Tibial nerve (tissue), 4 donors: ENCODE results near the gene RAP1A.

Experiments
- CTCF ChIP-seq, 5 experiments: fragments of 200-600 bp in 3 of 5; fragments of 450-650 bp in 2 of 5; sonication (generic) in 3 of 5; IDR thresholded peaks; one replicate each; pipeline ENCODE4 v1.5.1; 2016 to 2019; ENCODE audit warnings: antibody characterized with exemption in 5 of 5, mild to moderate bottlenecking in 3 of 5, moderate library complexity in 2 of 5
- EP300 ChIP-seq, 2 donors: sonication (generic); formaldehyde crosslinking; IDR thresholded peaks; one replicate each; pipeline ENCODE4 v1.6.1; 2017; ENCODE audit warnings: antibody characterized with exemption in 2 of 2, mild to moderate bottlenecking in 1 of 2
- POLR2A ChIP-seq, 2 donors: fragments of 450-650 bp; IDR thresholded peaks; one replicate each; pipeline ENCODE4 v1.6.1; 2017; ENCODE audit warnings: antibody characterized with exemption in 2 of 2, mild to moderate bottlenecking in 2 of 2, moderate library complexity in 2 of 2

GRCh38 chr1:111734856-111735255, 115.3 kb downstream of the RAP1A start:
- TF ChIP-seq CTCF (IDR thresholded peaks at IDR 0.05) = no peak
- TF ChIP-seq POLR2A (IDR thresholded peaks at IDR 0.05) = no peak
- no peak for TF ChIP-seq EP300 (IDR thresholded peaks at IDR 0.05)
